ENCODE results near the gene ZNF557.

DNA sequence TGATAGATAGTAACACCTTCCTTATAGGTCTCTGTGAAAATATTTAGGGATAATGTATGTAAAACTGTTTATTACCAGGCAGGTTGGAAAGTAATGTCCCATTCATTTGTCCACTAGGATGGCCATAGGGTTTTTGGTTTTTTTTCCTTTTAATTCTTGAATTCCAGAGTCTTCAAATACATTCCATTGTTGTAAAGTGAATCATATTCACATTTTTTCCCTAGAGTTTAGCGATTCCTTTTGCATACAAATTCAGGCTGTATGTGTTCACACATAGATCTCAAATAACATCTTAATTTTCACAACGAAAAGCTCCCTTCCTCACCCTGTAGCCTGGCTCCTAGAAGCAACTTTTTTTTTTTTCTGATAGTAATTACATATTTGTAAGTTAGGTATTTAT lies 1.8 kb upstream of the ZNF557 start:
- TF ChIP-seq, protein P1, sequence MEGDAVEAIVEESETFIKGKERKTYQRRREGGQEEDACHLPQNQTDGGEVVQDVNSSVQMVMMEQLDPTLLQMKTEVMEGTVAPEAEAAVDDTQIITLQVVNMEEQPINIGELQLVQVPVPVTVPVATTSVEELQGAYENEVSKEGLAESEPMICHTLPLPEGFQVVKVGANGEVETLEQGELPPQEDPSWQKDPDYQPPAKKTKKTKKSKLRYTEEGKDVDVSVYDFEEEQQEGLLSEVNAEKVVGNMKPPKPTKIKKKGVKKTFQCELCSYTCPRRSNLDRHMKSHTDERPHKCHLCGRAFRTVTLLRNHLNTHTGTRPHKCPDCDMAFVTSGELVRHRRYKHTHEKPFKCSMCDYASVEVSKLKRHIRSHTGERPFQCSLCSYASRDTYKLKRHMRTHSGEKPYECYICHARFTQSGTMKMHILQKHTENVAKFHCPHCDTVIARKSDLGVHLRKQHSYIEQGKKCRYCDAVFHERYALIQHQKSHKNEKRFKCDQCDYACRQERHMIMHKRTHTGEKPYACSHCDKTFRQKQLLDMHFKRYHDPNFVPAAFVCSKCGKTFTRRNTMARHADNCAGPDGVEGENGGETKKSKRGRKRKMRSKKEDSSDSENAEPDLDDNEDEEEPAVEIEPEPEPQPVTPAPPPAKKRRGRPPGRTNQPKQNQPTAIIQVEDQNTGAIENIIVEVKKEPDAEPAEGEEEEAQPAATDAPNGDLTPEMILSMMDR (IDR thresholded peaks at IDR 0.05; ENCODE audit: insufficient read depth, low read length, poor library complexity, severe bottlenecking), result no peak
- no peak for TF ChIP-seq EZH2phosphoT487 (conservative IDR thresholded peaks at IDR 0.05; ENCODE audit: low read length)
